HG03342 (cell line): ENCODE measurements around the gene HLA-DMA.

Experiments used
- ATAC-seq: cut with Tn5 transposase; IDR thresholded peaks from one replicate; pipeline ENCODE4 v1.9.1; 2021; ENCODE audit warnings: mild to moderate bottlenecking, moderate library complexity; ENCODE audit not compliant: unreplicated experiment

The HLA-DMA gene

GRCh38 chr6:32952817-32953739 lies at the start of gene HLA-DMA:
HLA-DMA (minus strand) TSS chr6:32953097; CDS start chr6:32953036, 61 bp downstream.
- peak; percentile 83 for ATAC-seq

GRCh38 chr6:33001685-33002084 lies 48.8 kb upstream of the HLA-DMA start:
- no peak for ATAC-seq

- no peak for ATAC-seq
These were observed 47.2 kb upstream of the HLA-DMA start for GRCh38 chr6:33000055-33000454.

GRCh38 chr6:32995448-32995847 lies 42.6 kb upstream of the HLA-DMA start:
- no peak for ATAC-seq

GRCh38 chr6:32993363-32993973 lies 40.6 kb upstream of the HLA-DMA start:
- no peak for ATAC-seq

- no peak for ATAC-seq
These were observed 39.1 kb upstream of the HLA-DMA start for GRCh38 chr6:32991972-32992371.

- ATAC-seq, result no peak
These were observed 36.5 kb upstream of the HLA-DMA start for GRCh38 chr6:32989368-32989767.

GRCh38 chr6:32984622-32985389 lies 31.9 kb upstream of the HLA-DMA start:
- no peak for ATAC-seq

- no peak for ATAC-seq
These were observed 31.2 kb upstream of the HLA-DMA start for GRCh38 chr6:32983964-32984621.

GRCh38 chr6:32983493-32983848 lies 30.6 kb upstream of the HLA-DMA start:
- no peak for ATAC-seq

GRCh38 chr6:32982702-32983492 lies 30.0 kb upstream of the HLA-DMA start:
- ATAC-seq, result no peak

GRCh38 chr6:32982084-32982701 lies 29.3 kb upstream of the HLA-DMA start:
- ATAC-seq, result no peak

GRCh38 chr6:32980488-32981038 lies 27.7 kb upstream of the HLA-DMA start:
- no peak for ATAC-seq

GRCh38 chr6:32979720-32980487 lies 27.0 kb upstream of the HLA-DMA start:
- ATAC-seq, result no peak

- no peak for ATAC-seq
These were observed 25.0 kb upstream of the HLA-DMA start for GRCh38 chr6:32977953-32978324.

GRCh38 chr6:32977272-32977952 lies 24.5 kb upstream of the HLA-DMA start:
- ATAC-seq, result no peak

GRCh38 chr6:32976334-32977069 lies 23.6 kb upstream of the HLA-DMA start:
- no peak for ATAC-seq

- ATAC-seq, result no peak
These were observed 23.0 kb upstream of the HLA-DMA start for GRCh38 chr6:32975886-32976285.
